HEK293T (cell line): Measurements from ENCODE around the gene RNU5B-1.

Experiments
- BHLHE40 ChIP-seq: fragments of 450-650 bp; IDR thresholded peaks from 2 replicates; pipeline ENCODE4 v1.6.1; 2016; ENCODE audit warnings: mild to moderate bottlenecking, moderate library complexity, borderline replicate concordance
- FOXM1 ChIP-seq: fragments of 450-650 bp; IDR thresholded peaks from 2 replicates; pipeline ENCODE4 v1.6.1; 2017; ENCODE audit warnings: mild to moderate bottlenecking, borderline replicate concordance
- PKNOX1 ChIP-seq: fragments of 450-650 bp; IDR thresholded peaks from 2 replicates; pipeline ENCODE4 v1.6.1; 2016
- SP1 ChIP-seq: fragments of 450-650 bp; IDR thresholded peaks from 2 replicates; pipeline ENCODE4 v1.6.1; 2017
- SUZ12 ChIP-seq: fragments of 450-650 bp; IDR thresholded peaks from 2 replicates; pipeline ENCODE4 v1.6.1; 2016; ENCODE audit warnings: mild to moderate bottlenecking
- TARDBP ChIP-seq: fragments of 450-650 bp; IDR thresholded peaks from 2 replicates; pipeline ENCODE4 v1.6.1; 2016

- TF ChIP-seq BHLHE40 (no peak), SUZ12 (no peak), PKNOX1 (no peak), TARDBP (no peak), FOXM1 (no peak), SP1 (no peak)
Measured at GRCh38 chr15:65349338-65349737, 44.9 kb downstream of the RNU5B-1 start.
